ENCODE measurements around the gene SPACA9.

SPACA9 gene

DNA sequence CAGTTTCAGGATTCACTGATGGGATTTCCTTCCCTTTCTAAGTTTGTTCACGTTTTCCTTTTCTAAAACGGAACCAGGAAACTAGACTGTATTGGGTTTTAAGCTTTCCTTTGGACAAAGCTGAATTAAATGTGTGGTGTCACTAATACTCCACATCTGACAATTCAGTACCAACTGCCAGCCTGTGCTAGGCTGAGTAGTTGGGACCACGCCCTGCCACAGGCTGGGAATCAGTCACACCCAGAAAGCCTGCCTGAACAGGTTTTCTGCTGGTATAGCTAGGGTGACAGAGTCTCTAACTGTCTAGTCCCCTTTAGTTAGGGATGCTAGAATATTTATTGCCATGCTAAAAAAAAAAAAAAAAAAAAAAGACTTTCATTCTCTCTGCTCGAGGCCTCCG lies 15.6 kb downstream of the SPACA9 start:
- peaks cover 8% of the 10 kb centered on the region for H3K4me1 Mint-ChIP-seq
- DNase-seq, result no peak
- CTCF ChIA-PET, result no interaction called here
- peaks cover 27% of the 10 kb centered on the region for H3K36me3 Mint-ChIP-seq
- H3K4me3 Mint-ChIP-seq, result no peak overlapping the region
- no peaks in the 10 kb centered on the region for H3K9me3 Mint-ChIP-seq
- H3K27me3 Mint-ChIP-seq, result no peaks in the 10 kb centered on the region
- no peak overlapping the region for H3K27ac Mint-ChIP-seq

DNA sequence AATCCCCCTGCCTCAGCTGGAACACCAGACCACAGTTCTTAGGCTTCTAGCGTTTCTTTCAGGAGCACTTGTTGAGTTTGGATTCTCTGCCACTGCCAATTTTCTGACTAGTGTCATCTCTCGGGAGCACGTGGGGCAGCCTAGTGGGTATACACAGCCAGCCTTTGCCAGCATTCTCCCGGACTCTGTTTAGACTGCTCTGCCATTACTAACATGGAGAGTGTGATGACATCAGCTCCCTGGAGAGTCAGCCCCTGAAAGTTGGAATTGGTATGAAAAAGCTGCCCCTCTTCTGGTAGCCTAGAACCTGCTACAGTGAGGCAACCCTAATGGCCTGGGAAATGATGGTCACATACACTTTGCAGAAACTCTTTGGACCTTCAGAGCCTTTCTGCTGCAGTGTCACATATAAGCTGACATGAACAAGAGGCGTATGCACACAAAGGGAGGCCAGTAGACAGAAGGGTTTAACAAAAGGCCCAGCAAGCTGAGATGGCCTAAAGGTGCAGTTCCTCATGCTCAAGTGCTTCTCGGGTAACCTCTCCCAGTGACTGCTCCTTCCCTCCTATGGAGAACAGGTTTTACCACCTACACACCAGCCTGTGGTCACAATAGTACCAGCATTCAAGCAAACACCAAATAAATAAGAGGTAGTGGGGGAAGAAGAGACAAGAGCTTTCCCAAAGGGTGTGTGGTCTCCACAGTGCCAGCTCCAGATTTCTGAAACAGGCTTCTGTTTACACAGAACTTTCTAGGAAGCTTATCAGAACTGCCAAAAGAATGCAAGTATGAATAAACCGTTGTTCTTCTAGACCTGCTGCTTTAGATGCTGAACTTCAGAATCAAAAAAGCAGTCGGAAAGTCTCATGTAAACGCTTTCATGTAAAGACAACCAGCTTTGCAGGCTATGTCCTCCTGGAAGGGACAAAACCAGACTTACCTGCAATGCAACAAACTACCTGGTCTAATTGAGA lies 16.5 kb downstream of the SPACA9 start:
- H3K4me3 Mint-ChIP-seq, result no peak overlapping the region
- H3K9me3 Mint-ChIP-seq, result no peaks in the 10 kb centered on the region
- H3K27ac Mint-ChIP-seq, result no peak overlapping the region
- no peaks in the 10 kb centered on the region for H3K27me3 Mint-ChIP-seq
- peaks cover 30% of the 10 kb centered on the region for H3K36me3 Mint-ChIP-seq
- DNase-seq, result no peak
- CTCF ChIA-PET, result interaction anchor here (1.3 kb wide), 1 partner anchor 20 kb away, joined by 3 read pairs; no protein-coding TSS in a partner anchor
- peaks cover 8% of the 10 kb centered on the region for H3K4me1 Mint-ChIP-seq

DNA sequence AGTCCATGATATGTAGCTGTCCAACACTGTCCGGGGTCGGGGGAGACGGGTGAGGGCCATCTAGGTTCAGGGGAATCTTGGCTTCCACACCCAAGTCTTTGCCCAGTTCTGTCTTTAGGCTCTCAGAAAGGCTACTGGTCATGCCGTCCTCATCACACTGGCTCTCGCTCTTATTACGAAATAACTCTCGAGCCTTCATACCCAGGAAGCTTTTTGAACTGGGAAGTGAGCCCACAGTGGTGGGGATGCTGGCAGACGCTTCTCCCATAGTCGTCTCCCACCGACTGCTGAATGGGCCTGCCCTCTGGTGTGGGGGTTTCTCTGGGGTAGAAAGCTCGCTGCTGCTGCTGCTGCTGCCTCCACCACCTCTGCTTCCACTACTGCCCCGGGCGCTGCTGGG lies 17.6 kb downstream of the SPACA9 start:
- no peaks in the 10 kb centered on the region for H3K9me3 Mint-ChIP-seq
- no peak overlapping the region for H3K27ac Mint-ChIP-seq
- DNase-seq, result no peak
- peaks cover 8% of the 10 kb centered on the region for H3K4me1 Mint-ChIP-seq
- H3K27me3 Mint-ChIP-seq, result no peaks in the 10 kb centered on the region
- CTCF ChIA-PET, result no interaction called here
- peaks cover 37% of the 10 kb centered on the region for H3K36me3 Mint-ChIP-seq
- no peak overlapping the region for H3K4me3 Mint-ChIP-seq

DNA sequence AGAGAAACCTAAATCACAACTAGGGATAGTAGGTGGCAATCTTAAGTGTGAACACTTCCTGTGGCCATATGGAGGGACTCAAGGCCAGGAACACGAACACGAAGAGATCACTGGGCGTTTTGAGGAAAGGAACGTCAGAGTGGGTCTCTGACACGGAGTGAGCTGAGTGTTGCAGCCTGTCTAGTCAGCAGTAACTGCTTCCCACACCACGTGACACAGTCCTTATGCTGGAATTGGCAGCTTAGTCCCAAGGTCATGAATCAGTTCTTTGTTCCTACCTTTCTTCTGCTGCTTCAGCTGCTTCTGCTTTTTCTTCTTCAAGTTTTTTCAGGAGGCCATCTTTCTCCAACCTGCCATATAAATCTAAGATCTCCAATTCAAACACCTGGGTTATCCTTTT lies 18.2 kb downstream of the SPACA9 start:
- peaks cover 8% of the 10 kb centered on the region for H3K4me1 Mint-ChIP-seq
- no peaks in the 10 kb centered on the region for H3K9me3 Mint-ChIP-seq
- H3K27me3 Mint-ChIP-seq, result no peaks in the 10 kb centered on the region
- CTCF ChIA-PET, result no interaction called here
- peaks cover 39% of the 10 kb centered on the region for H3K36me3 Mint-ChIP-seq
- H3K27ac Mint-ChIP-seq, result peak overlapping the region; percentile 13
- no peak for DNase-seq
- H3K4me3 Mint-ChIP-seq, result no peak overlapping the region

DNA sequence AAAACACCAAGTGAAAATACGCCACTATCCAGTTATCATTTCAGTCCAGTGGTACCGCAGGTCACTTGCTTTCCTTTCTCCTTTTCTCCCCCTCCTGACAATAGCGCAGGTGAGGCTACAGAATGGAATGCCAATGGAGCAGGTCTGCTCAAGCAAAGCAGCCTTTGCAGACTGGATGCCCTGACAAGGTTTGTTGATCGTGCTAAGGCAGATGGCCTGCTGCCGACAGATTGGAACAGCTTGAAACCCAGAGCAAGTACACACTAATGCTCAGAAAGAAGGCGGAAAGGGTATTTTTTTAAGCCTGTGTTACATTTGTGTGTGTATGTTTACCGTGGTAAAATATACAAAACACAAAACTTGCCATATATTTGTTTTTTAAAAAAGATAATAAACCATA lies 19.4 kb downstream of the SPACA9 start:
- no peak for DNase-seq
- Mint-ChIP-seq H3K9me3 (no peaks in the 10 kb centered on the region), H3K4me3 (no peak overlapping the region), H3K27me3 (no peaks in the 10 kb centered on the region), H3K27ac (no peak overlapping the region), H3K4me1 (peaks cover 8% of the 10 kb centered on the region), H3K36me3 (peaks cover 39% of the 10 kb centered on the region)
- CTCF ChIA-PET, result interaction anchor here (1.2 kb wide), 1 partner anchor 13 kb away, joined by 3 read pairs; no protein-coding TSS in a partner anchor

DNA sequence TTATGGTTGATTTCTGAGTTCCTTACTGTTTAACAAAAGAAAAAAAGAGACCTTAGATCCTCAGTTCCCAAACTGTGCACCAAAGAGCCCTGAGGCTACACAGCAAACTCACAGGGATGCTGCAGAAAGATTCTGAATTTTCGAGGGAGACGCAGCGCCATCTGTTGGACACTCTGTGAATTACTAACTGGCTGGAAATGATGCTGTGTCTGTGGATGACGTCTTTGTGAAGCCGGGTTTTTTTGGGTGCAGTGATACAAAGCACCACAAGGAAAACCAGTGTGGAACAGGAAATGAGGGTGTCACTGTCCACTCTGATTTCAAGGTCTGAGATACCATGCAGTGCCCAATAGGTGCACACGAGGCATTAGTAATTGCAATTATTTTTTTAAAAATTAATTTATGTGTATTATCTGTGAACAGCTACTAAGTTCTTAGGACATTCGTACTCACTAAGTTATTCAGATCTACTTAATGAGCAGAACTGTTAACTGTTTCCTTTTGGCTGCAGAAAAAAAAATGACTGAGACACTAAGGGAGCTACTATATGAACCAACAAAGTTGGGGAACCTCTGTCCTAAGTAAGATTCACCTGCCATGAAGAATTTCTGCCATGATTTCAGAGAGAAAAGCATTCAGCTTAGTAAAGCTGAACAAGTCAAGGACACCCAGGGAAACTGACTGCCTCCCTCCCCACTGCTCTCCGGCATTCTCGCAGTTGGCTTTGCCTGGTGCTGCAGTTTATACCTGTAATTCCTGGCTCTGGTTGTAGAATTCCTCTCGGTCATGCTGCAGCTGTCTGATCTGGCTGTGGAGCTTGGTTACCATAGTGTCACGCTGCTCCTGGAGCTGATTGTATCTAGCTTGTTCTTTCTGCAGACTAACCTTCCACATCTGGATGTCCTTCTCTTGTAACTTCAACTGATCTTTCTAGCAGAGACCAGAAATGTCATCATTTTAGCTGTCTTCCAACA lies 23.4 kb downstream of the SPACA9 start:
- Mint-ChIP-seq H3K27ac (no peak overlapping the region), H3K27me3 (no peaks in the 10 kb centered on the region), H3K4me1 (no peaks in the 10 kb centered on the region), H3K9me3 (no peaks in the 10 kb centered on the region), H3K36me3 (peaks cover 23% of the 10 kb centered on the region), H3K4me3 (no peak overlapping the region)
- CTCF ChIA-PET, result interaction anchor here (0.6 to 3.2 kb wide), 24 partner anchors 9 to 490 kb away, joined by 3 to 18 read pairs (median 3); partner anchors contain the start of genes AK8, GTF3C4 and SPACA9
- peak; percentile 88 for DNase-seq

DNA sequence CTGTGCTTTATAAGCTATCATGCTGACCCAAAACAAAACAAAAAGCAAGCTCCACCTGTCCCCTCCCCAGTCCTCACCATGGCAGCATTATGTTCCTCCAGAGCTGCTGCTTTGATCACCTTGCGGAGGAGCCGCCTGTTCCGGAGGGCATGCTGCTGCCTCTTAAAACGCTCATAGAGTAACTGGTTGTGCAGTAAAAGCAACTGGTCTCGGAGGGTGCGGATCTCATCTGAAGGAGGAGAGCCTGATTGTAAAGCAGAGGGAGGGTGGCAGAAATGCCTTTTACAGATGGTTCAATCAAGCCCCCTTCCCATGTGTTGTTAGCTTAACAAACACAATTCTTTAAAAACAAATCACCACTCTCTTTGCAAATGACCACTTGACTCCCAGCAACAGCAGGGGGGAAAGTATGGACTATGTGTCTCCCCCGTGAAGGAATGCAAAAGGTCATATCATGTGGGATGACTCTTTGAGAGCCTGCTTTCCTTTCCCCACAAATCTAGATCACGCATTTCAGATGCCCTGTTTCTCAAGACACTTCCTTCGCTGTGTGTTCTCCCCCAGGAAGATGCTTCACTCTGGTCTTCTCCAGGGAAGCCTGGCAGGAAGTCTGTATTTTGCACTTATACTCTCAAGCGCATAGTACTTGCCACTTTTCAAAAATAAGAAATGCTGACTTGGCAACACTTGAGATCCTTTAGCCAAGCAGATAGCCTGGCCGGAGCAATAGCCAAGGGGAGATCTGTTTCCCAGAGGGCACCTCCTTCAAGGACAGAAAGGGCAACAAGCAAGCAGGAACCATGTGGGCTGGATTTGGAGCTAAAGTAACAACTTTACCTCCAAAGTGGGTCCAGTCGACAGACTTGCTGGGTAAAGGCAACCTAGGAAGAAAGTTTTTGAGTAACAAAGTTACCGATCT lies 25.1 kb downstream of the SPACA9 start:
- H3K27ac Mint-ChIP-seq, result no peak overlapping the region
- H3K9me3 Mint-ChIP-seq, result no peaks in the 10 kb centered on the region
- H3K36me3 Mint-ChIP-seq, result peaks cover 18% of the 10 kb centered on the region
- no peaks in the 10 kb centered on the region for H3K27me3 Mint-ChIP-seq
- H3K4me1 Mint-ChIP-seq, result peaks cover 8% of the 10 kb centered on the region
- H3K4me3 Mint-ChIP-seq, result no peak overlapping the region
- no peak for DNase-seq
- CTCF ChIA-PET, result interaction anchor here (2.0 to 2.1 kb wide), 2 partner anchors 8 to 55 kb away, joined by 5 to 6 read pairs; no protein-coding TSS in a partner anchor

DNA sequence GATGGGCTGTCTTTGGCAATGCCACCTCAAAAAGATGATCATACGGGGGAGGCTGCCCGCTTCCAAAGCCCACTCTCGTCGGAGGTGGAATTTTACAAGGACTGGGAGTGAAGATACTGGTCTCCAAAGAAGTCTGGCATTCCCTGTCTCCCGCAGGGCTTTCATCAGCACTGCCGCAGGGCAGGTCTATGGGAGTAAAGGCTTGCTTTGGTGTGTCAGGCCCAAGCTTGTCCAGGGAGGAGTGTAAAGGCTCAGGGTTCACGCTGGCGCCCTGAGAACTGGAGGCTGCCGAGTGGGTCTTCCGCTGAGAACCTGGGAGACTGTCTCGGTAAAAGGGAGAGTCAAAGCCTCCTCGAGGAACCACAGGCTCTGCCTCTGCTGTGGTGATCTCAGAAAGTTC lies 27.0 kb downstream of the SPACA9 start:
- H3K27me3 Mint-ChIP-seq, result no peaks in the 10 kb centered on the region
- no peaks in the 10 kb centered on the region for H3K9me3 Mint-ChIP-seq
- CTCF ChIA-PET, result interaction anchor here (2.1 kb wide), 1 partner anchor 57 kb away, joined by 5 read pairs; no protein-coding TSS in a partner anchor
- H3K36me3 Mint-ChIP-seq, result peaks cover 17% of the 10 kb centered on the region
- peaks cover 14% of the 10 kb centered on the region for H3K4me1 Mint-ChIP-seq
- H3K4me3 Mint-ChIP-seq, result no peak overlapping the region
- no peak overlapping the region for H3K27ac Mint-ChIP-seq
- no peak for DNase-seq

DNA sequence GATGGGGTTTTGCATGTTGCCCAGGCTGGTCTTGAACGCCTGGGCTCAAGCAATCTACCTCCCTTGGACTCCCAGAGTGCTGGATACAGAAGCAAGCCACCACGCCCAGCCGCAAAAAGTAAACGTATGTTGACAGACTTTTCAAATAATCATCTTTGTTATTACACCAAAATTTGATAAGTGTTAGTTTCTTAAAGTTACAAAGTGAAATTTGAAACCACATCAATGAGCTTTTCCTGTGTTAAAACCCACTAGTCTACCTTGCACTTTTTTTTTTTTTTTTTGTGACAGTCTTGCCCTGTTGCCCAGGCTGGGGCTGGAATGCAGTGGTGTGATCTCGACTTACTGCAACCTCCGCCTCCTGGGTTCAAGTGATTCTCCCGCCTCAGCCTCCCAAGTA lies 29.9 kb downstream of the SPACA9 start:
- CTCF ChIA-PET, result interaction anchor here (1.4 to 1.6 kb wide), 2 partner anchors 8 to 10 kb away, joined by 3 to 11 read pairs; no protein-coding TSS in a partner anchor
- no peak overlapping the region for H3K27ac Mint-ChIP-seq
- H3K4me1 Mint-ChIP-seq, result peaks cover 14% of the 10 kb centered on the region
- H3K9me3 Mint-ChIP-seq, result no peaks in the 10 kb centered on the region
- peaks cover 17% of the 10 kb centered on the region for H3K36me3 Mint-ChIP-seq
- H3K27me3 Mint-ChIP-seq, result no peaks in the 10 kb centered on the region
- DNase-seq, result no peak
- H3K4me3 Mint-ChIP-seq, result no peak overlapping the region

DNA sequence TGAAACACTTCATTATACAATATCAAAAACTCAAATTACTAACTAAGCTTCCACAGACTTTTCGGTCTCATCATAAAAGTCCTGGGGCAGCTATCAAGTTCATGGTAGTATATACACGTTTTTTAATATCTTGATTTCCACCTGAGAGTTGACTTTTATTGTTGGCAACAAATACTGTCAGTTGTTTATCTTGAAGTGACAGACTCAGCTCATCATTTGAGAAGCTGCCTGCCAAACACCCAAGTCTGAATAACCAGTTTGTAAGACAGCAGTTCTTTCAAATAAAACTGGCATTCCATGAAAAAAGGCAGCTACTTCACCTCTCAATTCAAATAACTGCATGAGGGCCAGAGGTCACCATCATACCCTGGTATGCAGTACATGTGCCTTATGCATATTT lies 30.6 kb downstream of the SPACA9 start:
- Mint-ChIP-seq H3K4me1 (peaks cover 14% of the 10 kb centered on the region), H3K36me3 (peaks cover 13% of the 10 kb centered on the region), H3K27me3 (no peaks in the 10 kb centered on the region), H3K27ac (no peak overlapping the region), H3K9me3 (no peaks in the 10 kb centered on the region), H3K4me3 (no peak overlapping the region)
- CTCF ChIA-PET, result interaction anchor here (1.0 to 1.4 kb wide), 2 partner anchors 9 to 22 kb away, joined by 4 to 11 read pairs; no protein-coding TSS in a partner anchor
- DNase-seq, result no peak

DNA sequence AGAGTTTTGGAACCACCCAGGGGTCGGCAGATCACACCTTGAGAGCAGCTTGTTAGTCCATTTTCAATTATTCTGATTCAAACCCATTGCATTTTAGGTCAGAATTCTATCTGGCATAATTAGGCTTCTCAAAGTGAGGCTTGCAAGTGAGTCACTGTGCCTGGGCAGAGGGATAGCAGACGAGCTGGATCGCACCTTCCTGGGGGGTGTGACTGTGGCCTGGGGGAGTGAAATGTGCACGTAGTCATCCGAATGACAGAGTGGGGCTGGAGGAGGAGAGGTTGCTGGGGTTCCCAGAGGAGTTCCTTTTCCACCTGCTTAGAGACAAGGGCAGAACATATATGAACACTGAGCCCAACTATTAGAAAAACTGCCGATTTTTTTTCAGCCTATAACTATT lies 31.7 kb downstream of the SPACA9 start:
- Mint-ChIP-seq H3K36me3 (peaks cover 17% of the 10 kb centered on the region), H3K4me1 (peaks cover 14% of the 10 kb centered on the region), H3K27me3 (no peaks in the 10 kb centered on the region)

DNA sequence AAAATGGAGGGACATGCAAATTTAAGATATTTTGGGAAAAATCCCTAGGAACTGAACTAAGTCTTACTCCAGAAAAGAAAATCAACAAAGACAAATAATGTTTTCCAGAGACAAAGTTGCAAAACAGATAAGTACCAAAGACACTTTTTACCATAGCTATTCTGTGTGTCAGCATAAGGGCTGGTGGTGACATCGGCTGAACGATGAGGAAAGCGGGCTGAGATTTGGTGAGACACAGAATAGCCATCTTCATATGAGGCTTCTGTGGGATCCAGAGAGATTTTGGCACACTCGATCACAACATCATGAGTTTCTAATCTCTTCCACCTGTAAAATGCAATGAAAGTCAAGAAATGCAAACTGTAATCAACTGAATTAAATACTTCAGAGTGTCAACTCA lies 33.4 kb downstream of the SPACA9 start:
- Mint-ChIP-seq H3K36me3 (peaks cover 23% of the 10 kb centered on the region), H3K9me3 (no peaks in the 10 kb centered on the region), H3K27me3 (no peaks in the 10 kb centered on the region), H3K4me3 (no peak overlapping the region), H3K4me1 (peaks cover 14% of the 10 kb centered on the region), H3K27ac (no peak overlapping the region)
- DNase-seq, result no peak
- CTCF ChIA-PET, result interaction anchor here (2.2 kb wide), 1 partner anchor 9 kb away, joined by 6 read pairs; no protein-coding TSS in a partner anchor

More for the DNA sequence above, 31.7 kb downstream of the SPACA9 start:
- CTCF ChIA-PET, result interaction anchor here (1.0 to 1.1 kb wide), 2 partner anchors 10 to 21 kb away, joined by 3 to 4 read pairs; no protein-coding TSS in a partner anchor
- DNase-seq, result no peak
- H3K4me3 Mint-ChIP-seq, result no peak overlapping the region
- H3K27ac Mint-ChIP-seq, result no peak overlapping the region
- no peaks in the 10 kb centered on the region for H3K9me3 Mint-ChIP-seq

DNA sequence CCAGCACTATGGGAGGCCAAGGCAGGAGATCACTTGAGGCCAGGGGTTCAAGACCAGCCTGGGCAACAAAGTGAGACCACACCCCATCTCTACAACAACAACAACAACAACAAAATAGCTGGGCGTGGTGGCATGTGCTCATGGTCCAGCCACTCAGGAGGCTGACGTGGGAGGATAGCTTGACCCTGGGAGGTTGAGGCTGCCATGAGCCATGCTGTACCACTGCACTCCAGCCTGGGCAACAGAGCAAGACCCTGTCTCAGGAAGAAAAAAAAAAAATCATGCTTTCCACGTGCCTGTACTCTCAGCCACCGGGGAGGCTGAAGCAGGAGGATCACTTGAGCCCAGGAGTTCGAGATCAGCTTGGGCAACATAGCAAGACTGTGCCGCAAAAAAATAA lies 36.2 kb downstream of the SPACA9 start:
- no peaks in the 10 kb centered on the region for H3K4me1 Mint-ChIP-seq
- DNase-seq, result no peak
- no peak overlapping the region for H3K4me3 Mint-ChIP-seq
- CTCF ChIA-PET, result no interaction called here
- H3K27me3 Mint-ChIP-seq, result no peaks in the 10 kb centered on the region
- H3K9me3 Mint-ChIP-seq, result no peaks in the 10 kb centered on the region
- no peak overlapping the region for H3K27ac Mint-ChIP-seq
- peaks cover 31% of the 10 kb centered on the region for H3K36me3 Mint-ChIP-seq
